IPS-NIHi7 (cell line): Measurements from ENCODE around the gene MYBBP1A.

Source experiments
- DNase-seq: peaks from one replicate; pipeline ENCODE4 v3.0.0; 2012; ENCODE audit warnings: mixed read lengths; ENCODE audit errors: extremely low spot score

The MYBBP1A gene

DNA sequence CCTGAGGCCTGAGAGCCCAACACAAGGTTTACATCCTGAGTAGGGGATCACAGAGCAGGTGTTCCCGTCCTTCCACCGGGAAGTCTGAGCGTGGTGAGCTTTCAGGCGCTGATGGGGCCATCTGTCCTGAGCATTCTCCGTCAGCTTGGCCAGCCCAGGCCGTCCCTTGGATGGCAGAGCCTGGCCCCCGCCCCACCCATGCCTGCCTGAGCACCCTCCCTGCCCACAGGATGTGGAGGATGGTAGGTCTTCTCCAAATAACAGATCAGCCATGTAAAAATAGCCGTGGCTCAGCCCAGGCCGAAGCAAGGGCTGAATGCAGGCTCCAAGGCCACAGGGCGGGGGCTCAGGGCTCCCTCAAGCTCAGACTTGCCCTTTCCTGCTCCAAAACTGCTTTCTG, 36.3 kb downstream of the MYBBP1A start:
- DNase-seq = no peak

DNA sequence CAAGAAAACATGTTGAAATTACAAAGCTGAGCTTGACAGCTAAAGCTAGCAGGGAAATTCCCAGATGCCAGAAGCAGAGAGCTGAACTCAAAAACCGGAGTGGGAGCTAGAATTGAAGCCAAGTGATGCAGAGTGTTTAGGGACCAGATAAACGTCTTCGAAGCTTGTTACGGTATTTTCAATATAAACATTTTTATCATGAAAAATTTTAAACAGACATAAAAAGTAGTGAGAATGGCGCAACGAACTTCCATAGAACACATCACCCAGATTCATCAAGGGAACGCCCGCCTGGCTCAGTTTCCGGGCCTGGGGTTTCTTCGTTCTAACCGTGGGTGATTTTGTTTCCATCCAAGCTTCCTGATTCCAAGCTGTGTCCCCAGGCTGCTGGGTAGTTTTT, 38.4 kb downstream of the MYBBP1A start:
- DNase-seq = no peak

DNA sequence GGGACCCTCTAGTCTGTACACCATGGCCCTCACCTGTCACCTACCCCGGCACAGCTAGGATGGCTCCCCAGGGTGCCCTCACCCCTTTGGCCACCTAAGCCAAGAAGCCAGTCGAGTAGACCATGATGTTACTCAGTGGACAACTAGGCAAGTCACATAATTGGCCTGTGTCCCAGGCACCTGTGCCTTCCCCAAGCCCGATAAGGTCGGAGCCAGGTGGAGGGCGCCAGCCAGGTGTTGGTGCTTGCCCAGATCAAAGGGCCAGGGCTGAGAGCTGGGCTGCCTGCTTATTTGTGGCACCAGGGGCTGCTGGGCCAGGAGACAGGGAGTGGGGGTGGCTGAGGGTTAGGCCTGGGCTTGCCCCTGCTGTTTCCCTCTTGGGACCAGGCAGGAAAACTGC, 39.7 kb downstream of the MYBBP1A start:
- no peak for DNase-seq

DNA sequence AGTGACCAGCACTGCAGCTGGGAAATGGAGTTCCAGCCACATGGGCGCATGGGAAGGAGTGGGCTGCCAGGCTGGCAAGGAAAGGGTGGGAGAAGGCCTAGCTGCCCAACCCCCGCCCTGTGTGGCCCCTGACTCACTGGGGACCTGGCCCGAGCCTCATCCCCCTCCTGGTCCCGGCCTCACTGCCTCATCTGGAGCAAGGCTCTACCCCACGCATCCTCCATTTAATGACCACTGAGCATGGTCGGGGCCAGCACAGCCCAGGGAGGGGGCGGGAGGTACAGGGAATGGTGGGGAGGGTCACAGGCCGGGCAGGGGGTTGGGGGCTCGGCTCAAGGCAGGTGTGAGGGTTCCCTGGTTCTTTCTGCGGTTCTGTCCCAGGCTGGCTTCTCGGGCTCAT, 40.4 kb downstream of the MYBBP1A start:
- no peak for DNase-seq

DNA sequence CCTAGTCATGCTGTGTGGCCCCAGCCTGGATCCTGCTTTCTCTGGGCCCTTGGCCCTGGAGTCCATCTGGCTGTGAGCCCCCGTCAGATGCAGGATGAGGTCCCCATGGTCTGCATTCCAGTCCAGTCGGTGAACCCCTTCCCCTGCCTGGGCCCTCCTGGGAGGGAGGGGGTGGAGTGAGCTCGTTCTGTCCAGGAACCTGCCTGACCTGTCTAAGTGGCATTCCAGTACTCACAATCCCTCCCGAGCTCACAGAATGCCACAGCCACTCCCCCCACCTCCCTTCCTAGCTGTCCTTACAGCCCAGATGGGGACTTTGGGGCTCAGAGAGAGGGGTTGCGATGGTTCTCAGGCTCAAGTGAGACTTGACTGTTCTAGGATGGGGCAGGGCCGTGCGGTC, 41.0 kb downstream of the MYBBP1A start:
- DNase-seq = peak; percentile 48

DNA sequence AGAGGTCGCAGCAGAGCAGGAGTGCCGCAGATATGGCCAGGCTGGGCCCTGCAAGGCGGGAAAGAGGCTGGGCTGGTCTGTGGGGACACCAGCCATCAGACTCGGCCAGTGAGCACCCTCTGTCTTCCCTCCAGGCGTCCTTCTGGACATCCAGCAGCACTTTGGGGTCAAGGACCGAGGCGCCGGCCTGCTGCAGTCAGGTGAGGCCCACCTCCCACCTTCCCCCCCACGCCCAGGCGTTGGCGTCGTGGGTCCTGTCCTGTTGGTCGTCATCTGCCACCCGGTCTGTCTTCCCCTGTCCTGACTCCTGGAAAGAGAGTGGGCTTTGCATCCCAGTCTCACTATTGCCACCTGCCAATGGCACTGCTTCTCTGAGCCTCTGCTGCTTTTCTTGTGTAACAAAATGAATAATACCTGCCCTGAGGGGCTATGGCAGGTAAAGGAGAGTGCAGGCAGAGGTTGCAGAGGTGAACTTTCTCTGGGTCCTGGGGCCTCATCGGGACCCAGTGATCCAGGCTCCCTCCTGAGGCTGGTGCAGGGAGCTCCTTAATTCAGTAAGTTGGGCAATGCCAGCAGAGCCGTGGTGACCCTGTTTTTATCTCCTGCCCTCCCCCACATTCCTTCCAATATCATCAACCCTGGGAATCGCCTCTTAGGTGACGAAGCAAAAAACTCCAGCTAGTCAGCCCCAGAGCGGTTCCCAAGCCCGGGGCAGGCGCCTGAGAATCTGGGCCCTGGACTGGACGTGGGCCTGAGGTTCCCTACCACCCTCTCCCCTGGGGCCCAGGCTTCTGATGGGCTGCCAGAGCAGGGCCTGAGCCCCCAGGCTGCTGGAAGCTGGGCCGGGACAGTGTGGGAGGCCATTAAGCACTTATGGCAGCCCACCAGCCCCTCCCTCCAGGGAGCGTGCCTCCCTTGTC, 41.8 kb downstream of the MYBBP1A start:
- no peak for DNase-seq

DNA sequence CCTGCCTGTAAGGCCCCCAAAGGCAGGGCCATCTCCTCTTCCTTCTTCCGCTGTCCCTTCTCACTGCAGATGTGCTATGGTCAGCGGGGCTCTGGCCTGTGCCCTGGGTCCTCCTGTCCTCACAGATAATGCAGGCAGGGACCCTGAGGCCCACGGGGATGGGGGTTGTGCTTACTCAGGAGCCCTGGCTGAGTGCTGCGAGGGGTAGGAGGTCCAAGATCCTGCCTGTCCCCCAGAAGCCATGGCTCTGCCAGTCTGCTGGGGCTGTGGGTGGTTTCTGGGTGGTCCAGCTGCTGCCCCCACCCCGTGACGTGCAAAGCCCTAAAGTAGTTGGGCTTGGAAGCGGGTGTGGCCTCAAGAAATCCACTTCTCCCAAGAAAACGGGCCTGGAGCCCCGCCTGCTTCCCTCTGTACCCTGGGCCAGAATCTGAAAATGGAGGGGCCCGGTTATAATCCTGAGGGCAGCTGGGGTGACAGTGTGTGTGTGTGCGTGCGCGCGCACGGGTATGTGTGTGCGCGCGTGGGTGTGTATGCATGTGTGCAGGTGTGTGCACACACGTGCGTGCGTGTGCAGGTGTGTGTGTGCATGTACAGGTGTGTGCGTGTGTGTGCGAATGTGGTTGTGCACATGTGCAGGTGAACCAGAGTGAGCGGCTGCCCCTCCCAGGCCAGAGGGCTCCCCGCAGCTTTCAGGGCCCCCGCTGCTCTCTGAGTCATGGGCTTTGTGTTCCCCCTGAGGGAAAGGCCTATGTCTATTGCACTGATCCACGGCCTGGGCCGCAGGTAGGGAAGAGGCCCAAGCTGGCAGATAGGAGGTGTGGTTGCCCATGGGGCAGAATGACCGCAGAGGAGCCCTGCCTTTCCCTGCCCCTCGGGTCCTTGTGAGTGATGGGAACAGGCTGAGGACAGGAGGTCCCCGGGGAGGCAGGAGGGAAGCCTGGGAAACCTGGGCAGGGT, 42.8 kb downstream of the MYBBP1A start:
- DNase-seq = no peak

DNA sequence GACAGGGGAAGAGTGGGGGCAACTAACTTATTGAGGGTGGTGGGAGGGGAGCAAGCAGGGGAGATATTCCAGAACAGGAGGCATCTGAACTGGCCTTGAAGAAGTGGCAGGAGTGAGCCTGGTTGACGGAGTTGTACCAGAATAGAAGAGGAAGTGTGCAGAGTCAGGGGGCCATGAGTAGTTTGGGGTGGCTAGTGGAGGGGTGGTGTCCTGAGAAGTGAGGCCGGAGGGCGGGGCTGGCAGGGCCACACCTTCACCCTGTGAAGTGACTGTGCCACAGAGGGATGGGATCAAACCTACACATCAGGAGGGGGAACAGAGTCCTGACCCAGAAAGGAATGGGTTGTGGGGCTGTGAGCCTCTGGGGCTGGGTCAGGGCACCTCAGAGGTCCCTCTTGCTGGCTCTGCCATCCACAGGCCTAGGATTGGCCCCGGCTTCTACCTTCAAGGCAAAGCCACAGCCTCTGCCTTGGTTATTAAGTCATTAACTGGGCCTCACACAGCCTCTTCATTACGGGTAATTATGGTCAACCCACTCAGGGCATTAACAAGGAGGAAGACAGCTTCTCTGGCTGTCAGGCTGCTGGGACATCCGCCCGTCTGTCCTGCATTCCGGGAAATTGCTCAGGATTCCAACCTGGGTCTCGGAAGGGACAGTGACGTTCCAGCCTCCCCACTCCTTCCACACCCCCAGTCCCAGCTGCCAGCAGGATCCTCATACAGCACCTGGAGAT, 43.8 kb downstream of the MYBBP1A start:
- DNase-seq = no peak

DNA sequence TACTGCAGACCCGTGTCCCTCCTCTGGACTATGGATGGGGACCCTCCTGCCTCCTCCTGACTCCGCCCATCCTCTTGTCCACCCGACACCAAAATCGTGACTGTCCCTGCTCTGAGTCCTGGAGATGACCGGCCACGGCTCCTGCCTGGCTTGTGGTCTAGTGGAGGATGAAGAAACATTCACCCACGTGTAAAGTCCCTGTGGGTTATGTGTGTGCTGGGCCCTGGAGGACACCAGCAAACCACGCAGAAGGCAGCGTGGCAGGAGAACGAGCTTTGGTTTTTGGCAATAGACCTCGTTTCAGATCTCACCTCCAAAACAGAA, 44.6 kb downstream of the MYBBP1A start:
- DNase-seq = no peak

DNA sequence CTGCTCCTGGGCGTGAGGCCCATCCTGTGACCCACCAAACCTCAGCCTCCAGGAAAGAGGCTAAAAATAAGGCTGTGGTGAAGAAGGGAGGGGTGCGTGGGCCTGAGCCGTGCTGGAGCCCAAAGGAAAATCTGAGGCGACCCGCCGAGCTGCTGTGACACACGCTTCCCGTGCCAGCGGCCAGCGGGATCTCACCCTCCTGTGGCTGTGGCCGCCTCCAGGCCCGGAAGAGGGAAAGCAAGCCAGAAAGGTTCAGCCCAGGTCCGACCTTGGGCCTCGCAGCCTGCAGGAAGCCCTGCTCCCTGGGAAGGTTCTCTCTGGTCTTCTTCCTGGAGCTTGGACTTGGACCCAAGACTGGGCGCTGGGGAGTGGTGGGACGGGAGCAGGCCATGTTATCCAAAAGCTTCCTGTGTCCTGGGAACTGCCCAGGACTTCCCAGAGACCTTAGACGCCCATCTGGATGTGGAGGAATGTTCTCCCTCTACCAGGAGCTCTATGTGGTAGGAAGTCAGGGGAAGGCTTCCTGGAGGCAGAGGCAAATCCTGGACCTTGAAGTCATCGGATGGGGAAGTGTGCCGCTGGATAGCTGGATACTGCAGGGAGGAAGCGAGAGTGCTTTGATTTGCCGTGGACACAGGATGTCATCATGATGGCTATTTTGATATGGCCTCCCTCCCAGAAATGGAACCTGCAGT, 45.1 kb downstream of the MYBBP1A start:
- no peak for DNase-seq

DNA sequence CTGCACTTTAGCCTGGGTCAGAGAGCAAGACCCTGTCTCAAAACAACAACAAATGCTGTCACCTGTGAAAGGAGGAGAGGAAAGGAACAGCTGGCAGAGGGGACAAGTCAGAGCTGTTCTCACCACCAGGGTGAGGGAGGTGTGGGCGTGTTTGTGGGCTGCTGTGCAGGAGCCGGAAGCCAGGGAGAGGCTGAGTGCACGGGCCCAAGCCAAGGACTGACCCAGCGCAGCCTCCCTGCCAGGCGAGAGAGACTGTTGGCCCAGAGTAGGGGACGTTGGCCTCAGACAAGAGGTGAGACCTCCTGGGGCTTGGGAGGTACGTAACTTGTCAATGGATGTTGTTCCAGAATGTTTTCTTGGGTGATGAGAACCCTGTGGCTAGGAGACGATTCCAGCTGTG, 45.8 kb downstream of the MYBBP1A start:
- DNase-seq = no peak

DNA sequence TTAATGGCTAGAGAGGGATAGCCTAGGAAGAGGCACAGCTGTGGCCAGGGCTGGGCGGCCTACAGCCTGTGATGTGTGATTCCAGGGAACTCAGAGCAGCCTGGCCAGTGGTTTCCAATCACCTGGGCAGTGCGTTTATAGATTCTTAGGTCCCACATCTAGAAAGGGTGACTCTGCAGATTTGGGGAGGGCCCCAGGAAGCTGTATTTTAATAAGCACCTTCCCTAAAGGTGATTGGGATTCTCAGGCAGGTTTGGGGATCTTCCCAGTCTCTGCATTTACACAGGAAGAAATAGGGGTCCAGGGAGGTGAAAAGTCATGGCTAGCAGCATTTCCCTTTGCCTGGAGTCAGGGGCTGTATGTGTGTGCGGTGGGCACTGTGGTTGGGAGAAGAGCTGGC, 47.0 kb downstream of the MYBBP1A start:
- DNase-seq = no peak

DNA sequence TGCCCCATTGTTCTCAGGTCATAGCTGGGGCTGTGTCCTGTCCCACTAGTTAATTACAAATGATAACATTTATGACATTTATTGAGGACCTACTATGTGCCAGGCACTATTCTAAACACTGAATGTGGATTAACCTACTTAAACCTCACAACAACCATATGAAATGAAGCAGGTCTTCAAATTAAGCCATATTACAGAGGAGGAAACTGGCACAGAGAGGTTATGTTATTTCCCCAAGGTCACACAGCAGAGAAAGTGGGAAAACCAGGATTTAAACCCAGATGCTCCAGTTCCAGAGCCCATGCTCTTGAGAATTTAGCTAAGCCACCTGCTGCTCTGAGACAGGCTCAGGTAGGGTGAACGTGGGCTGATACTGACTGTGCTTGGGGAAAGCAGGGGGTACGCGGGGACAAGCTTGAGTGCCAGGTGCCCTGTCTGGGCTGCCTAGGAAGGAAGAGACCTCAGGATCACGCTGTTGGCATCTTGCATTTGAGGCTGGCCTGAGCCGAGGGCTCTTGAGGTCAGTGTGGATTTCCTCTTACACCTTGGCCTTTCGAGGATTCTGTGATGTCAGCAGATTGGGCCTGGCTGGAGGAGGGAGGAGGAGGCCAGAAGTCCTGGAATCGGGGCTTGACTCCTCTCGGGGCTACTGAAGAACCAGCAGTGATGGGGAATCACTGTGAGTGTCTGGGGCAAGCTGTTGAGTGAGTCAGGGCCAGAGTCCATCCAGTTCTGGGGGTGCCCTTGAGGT, 47.6 kb downstream of the MYBBP1A start:
- DNase-seq = no peak

DNA sequence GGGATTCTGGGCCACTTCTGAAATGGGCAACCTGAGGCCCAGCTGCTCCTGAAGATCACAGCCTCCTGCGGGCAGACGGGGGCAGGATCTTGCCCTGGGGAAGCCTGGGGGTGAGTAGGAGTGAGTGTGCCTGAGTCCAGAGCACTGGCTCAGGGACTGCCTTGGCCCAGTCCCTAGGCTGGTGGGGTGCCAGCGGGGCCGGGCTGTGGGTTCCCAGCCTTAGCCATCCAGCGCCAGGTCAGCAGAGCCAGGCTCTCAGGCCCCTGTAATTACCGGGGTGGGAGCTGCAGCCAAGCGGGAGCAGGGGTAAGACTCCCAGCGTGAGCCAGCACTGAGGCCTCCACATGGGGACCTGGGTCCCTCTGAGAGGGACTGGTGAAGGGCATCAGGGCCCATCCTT, 48.3 kb downstream of the MYBBP1A start:
- DNase-seq = no peak

DNA sequence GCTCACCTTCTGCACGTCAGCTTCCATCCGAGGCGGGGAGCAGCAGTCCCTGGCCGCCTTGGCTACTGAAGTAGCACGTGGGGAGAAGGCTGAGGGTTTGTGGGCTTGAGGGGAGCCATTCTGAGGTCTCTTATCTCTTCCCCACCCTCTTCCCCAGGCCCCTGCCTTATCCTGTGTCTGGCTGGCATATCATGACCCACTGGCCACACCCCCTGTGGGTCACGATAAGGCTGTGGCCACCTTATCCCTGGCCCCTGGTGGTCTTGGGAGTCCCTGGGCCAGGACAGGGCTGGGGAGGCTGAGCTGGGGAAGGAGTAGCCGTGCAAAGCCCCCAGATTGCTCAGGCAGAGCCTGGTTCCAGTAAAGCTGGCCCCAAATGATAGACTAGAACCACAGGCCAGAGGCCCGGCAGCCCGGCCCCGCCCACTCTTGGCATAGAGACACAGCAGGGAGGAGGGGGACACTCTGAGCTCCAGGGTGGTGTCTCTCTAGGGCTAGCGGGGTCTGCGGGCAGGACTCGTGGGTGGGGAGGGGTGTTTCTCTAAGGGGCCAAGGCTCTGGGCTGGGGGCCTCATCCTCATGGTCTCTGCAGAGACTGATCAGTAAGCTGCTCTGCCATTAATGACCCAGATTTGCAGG, 48.9 kb downstream of the MYBBP1A start:
- DNase-seq = no peak

DNA sequence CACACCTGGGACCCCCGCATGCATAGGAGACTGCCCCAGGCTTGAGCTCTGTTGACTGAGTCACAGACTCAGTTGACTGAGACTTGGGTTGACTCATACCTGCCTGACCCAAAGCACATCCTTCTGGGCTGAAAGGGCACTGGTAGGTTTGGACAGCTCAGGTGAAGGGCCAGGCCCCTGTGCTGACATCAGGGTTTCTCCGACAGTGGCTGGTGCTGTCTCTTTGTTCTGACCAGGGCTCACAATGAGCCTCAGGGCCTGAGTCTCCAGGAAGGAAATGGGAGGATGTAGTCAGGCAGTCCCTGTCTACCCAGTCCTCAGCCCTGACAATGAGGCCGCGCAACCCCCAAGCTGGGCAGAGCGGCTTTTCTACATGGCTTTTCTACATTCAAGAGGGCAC, 50.0 kb downstream of the MYBBP1A start:
- DNase-seq = no peak

DNA sequence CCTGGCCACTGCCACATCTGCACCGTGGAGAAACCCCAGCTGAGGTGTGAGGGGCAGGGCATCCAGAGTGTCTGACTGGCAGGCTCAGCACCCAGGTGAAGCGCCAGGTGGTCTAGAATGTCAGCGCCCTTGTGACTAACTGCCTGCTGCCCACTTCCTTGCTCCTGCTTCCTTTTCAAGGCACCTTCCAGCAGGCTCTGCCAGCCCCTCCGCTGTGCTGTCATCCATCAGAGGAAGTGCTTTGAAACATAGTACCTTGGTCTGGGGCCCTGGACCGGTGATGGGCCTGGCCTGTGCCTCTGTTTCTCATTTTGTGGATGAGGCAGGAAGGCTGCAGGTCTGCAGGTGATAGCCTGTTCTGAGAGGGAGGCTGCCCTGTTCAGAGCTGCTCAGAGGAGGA, 51.0 kb downstream of the MYBBP1A start:
- DNase-seq = no peak

DNA sequence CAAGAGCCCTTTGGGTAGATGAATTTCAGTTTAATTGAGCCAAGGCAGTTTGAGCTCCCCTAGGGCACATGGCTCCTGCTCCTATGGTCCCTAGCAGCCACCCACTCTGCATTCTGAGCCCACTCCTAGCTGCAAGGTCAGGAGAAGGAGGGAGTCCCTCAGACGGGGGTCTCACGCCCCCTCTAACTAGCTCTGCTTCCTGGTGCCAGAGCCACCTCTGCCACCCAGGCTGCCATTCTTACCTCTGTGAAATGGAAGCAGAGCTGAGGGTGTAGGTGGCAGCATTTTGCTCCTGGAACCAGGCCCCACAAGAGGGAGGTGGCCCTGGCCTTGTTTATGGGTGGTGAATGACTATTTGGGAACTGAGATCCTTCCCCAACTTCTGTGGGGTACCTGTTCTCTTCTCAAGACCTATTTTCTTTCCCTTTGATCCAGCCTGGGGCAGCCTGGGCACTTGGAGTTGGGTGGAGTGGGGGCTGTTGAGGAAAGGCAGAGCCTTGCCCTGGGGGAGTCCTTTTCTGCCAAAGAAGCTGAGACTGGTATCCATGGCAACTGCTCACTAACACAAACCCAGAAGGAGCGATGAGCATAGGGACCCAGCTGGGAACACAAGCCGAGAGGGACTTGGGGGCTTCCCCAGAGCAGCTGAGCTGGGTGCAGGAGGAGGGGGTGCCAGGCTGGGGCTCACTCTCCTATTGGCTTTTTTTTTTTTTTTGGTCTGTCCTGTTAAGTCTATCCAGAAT, 51.7 kb downstream of the MYBBP1A start:
- DNase-seq = no peak

DNA sequence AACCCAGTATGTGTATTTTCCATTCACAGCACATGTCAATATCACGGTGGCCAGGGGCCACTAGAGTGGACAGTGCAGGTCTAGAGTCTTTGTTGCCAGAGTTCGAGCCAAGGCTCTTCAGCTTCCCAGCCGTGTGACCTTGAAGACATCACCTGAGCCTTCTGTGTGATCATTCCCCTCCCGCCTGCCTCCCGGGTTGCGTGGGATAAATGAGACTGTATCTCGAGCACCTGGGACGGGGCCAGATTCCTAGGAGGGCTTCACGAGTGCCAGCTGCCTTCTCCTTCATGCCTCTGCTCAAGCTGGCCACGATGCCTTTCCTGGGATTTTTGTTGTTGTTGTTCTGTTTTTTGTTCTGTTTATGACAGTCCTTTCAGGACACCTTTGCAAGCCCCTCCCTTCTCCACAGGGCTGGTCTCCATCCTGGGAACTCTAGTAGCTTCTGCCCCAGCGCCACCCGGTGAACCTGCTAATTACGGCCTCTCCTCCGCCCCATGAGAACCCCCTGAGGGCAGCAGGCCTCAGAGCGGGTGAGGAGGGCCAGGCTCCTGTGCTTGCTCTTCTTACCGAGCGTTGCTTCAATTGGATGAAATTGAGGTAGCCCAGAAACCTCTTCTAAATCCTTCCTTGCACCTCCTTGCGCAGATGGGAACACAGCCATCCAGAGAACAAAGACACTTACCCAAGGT, 52.6 kb downstream of the MYBBP1A start:
- DNase-seq = no peak
